SW480 (cell line): ENCODE results near the gene ULBP1.
"Not testable (repeated sequence)": the region's sequence is repeated elsewhere in the genome, so short reads cannot be mapped to it uniquely, and the experiment has no call there.

Experiments
- DNase-seq: peaks from one replicate; pipeline ENCODE4 v3.0.0-alpha.2; 2016; ENCODE audit warnings: low spot score

ULBP1 gene

GRCh38 chr6:149933461-149933860 lies 30.3 kb upstream of the ULBP1 start:
- DNase-seq = peak; percentile 26

DNA sequence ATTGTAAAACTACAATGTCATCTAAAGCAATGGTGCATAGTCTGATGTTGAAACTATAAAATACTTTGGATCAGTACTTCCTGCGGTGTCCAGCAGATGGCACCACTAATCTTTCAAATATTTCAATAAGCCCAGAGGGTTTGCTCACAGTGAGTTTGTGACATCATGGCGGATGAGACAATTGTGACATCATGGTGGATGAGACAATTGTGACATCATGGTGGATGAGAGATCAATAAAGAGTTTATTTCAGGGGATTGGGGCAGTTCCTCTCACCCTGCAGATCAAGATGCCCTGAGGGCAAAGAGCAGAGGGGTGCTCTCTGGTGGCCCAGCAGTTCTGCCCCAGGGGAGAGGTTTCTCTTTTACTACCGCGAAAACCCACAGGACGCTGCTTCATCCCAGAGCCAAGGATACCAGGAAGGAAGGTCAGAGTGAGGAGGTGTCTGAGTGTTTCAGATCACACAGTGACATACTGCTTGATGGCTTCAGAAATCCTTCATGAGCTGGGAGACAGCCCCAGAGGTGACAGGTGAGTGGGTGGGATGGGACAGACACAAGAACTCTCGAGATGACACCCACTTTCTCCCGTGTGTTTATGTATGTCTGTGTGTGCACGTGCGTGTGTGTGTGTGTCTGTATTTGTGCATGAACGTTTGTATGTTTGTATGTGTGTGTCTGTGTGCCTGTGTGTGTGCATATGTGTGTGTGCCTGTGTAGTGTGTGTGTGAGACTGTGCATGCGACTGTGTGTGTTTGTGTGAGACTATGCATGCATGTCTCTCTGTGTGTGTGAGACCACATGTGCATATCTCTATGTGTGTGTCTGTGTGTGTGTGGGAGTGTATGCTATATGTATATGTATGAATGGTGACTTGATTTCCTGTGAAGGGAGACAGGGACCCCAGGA lies 29.2 kb upstream of the ULBP1 start:
- DNase-seq = peak; percentile 59

- DNase-seq = no peak
These were observed 28.5 kb upstream of the ULBP1 start for GRCh38 chr6:149935246-149935645.

DNA sequence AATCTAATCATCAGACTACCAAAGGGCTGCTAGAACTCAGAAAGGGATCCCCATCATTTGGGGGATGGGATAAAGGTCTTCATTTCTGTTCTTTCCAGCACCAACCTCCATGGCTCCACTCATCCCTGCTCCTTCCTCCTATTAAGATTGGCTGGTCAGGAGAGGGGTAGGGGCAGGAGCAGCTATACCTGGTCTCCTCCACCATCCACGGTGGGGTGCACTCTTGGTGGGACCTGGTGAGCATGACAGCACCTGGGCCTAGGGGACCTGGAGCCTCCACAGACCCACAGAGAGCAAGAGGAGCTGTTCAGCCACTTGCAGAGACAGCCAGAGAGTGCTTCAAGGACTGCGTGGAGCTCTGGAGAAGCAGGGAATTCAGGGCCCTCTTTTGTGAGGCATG lies 28.1 kb upstream of the ULBP1 start:
- DNase-seq = no peak

DNA sequence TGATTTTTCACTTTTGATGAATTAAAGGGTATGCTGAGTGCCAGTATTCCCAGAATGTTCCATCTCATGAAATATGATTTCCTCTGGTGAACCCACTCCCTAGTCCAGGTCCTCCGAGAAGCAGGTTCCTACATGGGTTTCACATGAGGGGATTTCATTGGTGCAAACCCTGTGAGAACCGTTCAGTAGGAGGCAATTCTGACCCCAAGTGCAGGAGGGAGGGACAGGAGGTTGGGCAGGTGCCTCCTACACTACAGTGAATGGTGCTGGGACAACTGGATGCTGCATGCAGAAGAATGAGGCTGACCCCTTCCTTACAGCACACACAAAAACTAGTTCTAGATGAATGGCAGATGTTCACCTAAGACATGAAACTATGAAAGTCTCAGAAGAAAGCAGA lies 27.0 kb upstream of the ULBP1 start:
- no peak for DNase-seq

DNA sequence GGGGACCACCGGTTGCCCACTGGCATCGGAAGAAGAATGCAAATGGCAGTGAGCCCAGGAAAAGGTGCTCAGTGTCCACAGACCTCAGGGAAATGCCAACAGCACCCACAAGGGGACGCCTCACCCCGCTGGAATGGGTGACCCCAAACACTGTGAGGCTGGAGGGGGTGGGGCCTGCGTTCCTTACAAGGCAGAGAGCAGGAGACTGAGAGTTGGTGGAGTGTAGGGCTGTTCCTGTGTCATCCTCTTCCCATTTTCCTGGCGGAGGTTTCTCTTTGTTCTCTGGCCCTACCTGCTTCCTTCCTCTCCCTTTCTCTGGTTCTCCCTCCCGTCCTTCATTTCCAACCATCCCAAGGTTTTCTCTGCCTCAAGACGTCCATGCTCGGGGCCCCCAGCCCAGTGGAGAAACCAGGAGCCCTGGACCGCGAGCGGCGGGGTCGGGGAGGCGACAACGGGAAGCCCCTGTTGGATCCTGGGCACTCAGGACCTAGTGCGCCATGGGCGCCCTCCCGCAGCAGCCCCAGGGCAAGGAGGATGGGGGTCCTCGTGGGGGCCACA lies 25.7 kb upstream of the ULBP1 start:
- DNase-seq = not testable (repeated sequence)

DNA sequence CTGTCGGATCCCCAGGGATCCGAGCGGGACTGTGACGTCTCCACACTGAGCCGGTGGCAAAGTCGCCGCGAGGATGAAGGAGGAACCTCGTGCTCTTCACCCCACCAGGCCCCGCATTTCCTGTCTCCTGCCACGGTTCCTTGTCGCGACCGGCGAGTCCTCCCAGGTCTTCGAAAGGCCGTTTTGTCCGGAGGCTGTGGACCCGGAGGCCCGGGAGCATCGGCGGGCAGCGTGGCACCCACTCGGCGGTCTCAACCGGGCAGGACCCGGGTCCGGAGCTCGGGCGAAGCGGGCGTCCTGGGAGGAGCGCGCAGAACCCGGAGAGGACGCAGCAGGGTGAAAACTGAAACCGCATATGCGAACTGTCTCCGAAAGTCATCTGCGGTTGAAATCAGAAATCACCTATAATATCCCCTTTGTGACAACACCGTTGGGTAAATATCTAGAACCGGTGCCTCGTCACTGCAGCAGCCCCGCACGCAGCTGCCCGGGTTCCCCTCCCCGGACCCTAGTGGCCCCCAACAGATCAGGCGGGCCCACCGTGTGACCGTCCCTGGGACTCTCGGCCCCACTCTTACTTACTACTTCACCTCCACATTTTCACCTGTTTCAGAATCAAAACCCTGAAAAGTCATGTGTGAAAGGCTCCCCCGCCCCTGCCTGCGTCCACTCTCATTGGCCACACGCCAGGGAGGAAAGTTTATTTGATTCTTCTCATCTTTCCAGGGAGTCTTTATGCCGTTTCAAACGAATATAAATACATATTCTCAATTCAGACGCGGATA lies 25.0 kb upstream of the ULBP1 start:
- DNase-seq = peak; percentile 21

DNA sequence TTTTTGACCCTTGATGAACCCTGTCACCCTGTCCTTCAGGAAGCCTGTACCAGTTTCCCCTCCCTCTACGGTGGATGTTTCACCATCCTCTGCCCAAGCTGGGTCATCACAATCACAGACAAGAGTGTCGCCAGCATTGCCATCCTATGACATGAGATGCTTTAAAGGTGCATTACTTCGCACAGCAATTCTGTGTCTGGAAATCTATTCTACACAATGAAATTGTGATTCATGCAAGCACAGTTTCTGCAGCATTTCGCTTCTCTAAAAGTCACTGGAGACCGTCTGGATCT lies 24.4 kb upstream of the ULBP1 start:
- DNase-seq = no peak

DNA sequence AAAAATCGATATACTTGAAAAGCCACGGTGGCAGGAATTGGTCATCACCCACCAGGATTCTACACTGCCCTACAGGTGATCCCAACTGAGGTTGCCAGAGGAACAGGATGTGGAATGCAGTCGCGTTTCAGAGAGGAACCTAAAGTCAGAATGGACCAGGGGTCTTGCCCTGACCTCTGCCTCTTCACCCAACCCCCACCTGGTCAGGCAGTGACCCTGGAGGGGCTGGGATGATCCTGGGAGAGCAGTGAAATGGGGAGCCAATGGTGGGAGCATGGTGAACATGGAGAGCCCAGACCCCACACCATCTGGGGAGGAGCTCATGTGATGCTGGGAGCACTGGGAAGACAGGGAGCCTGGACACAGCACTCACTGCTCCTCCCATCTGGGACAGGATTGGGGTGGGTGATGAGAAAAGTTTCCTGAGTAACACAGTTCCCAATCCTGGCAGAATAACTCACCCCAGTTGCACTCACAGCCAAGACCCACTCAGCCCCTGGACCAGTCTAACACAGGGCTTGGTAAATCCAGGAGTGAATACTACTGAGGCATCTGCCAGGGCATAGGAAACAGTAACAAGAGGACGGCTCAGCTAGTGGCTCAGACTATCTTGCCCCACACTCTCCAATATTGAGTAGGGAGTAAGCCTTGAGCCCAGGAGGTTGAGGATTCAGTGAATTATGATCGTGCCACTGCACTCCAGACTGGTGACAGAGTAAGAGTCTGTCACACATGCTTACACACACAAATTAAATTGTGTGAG lies 23.7 kb upstream of the ULBP1 start:
- DNase-seq = no peak

DNA sequence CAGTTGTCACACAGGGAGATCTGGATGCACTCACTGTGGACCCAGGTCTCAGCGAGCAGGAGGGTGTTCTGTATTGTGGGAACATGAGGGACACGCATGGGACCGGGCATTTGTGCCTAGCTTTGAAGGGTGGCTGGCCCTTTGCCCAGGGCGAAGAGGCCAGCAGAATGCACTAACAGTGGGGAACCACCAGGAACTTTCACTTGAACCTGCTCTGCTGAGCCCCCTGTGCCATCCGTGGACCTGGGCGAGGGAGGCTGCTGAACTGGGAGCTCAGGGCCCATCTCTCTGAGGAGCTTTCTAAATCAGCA lies 23.1 kb upstream of the ULBP1 start:
- no peak for DNase-seq

GRCh38 chr6:149941583-149942460 lies 21.9 kb upstream of the ULBP1 start, which contains the start of gene ULBP2:
ULBP2 (plus strand) TSS chr6:149942014; CDS start chr6:149942073, 59 bp downstream.
- peak; percentile 85 for DNase-seq

GRCh38 chr6:149942461-149942829 lies 21.3 kb upstream of the ULBP1 start:
- DNase-seq = no peak

DNA sequence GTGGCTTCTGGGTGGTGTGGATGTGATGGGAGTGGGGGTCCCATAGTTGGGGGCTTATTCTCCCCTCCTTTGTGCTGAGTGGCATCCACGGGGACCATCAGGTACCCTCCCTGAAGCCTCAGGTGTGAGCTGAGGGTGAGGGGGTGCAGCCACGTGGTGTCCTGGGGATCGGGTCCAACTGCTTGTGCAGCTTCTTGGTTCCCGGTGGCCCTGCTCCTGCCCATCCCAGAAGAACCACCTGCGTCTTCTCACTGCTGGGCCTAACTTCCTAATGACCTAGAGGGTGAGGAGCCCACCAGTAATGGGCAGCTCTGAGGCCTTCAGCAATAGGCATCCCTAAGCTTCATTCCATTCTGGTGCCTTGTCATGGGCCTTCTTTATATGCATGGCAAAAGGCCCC lies 20.4 kb upstream of the ULBP1 start:
- DNase-seq = not testable (repeated sequence)

DNA sequence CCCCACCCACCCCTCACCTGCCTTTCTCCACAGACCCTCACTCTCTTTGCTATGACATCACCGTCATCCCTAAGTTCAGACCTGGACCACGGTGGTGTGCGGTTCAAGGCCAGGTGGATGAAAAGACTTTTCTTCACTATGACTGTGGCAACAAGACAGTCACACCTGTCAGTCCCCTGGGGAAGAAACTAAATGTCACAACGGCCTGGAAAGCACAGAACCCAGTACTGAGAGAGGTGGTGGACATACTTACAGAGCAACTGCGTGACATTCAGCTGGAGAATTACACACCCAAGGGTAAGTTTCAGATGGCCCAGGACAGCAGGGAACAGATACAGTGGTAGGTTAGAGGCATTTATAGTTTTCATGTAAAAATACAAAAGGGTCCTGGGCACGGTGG lies 18.5 kb upstream of the ULBP1 start:
- DNase-seq = not testable (repeated sequence)

DNA sequence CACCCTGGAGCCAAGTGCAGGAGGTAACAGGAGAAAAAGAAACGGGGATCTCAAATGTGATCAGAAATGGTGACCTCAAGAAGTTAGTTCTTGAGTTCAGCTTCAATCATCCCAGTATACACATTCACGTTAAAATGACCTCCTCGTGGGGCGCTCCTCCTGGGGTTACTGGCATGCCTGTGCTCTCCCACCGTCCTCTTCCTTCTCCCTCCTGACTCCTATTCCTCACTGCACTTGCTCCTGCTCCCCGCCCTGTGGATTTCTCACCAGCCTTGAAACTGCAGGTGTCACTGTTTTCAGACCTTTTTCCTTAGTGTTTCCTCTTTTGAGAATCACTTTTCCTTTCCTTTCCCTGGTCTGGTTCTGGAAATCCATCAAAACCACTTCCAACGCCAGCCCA lies 17.1 kb upstream of the ULBP1 start:
- DNase-seq = not testable (repeated sequence)

DNA sequence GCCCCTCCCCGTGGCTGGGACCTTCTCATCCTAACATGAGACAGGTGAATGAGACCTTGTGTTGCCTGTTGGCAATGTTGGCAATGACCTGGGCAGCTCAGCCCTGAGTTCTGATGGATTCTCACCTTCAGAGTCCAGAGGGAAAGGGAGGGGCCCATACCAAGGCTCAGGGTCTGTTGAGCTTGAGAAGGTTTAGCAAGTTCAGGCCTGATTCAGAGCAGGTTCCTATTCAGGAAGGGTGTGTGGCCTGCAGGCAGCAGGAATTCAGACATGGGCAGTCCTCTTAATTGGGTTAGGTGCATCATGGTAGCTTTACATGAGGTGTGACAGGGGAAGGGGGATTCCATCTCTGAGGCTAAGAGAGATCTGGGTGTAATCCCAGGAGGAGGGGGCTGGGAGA lies 16.2 kb upstream of the ULBP1 start:
- DNase-seq = not testable (repeated sequence)

- no peak for DNase-seq
These were observed 15.7 kb upstream of the ULBP1 start for GRCh38 chr6:149948011-149948410.

DNA sequence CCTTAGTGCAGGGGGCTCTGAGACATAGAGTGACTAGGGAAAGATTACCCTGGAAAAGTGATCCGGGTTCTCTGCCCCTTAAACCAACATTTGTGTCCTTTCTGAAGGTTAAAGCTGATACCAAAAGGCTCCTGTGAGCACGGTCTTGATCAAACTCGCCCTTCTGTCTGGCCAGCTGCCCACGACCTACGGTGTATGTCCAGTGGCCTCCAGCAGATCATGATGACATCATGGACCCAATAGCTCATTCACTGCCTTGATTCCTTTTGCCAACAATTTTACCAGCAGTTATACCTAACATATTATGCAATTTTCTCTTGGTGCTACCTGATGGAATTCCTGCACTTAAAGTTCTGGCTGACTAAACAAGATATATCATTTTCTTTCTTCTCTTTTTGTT lies 15.1 kb upstream of the ULBP1 start:
- no peak for DNase-seq

GRCh38 chr6:149950423-149950822 lies 13.3 kb upstream of the ULBP1 start:
- no peak for DNase-seq

- no peak for DNase-seq
These were observed 12.6 kb upstream of the ULBP1 start for GRCh38 chr6:149951096-149951495.

GRCh38 chr6:149951626-149952025 lies 12.1 kb upstream of the ULBP1 start:
- DNase-seq = no peak
